ENCODE results near the gene NID1. TPM values are rescaled to one million over a fixed set of nuclear protein-coding genes. Genes with fewer than 3 reads are reported as not detected.

The NID1 gene
- total and polyA plus RNA-seq, 2 of the 4 experiments (the other 2 are of a cell fraction) = 21.9 to 83.3 TPM

DNA sequence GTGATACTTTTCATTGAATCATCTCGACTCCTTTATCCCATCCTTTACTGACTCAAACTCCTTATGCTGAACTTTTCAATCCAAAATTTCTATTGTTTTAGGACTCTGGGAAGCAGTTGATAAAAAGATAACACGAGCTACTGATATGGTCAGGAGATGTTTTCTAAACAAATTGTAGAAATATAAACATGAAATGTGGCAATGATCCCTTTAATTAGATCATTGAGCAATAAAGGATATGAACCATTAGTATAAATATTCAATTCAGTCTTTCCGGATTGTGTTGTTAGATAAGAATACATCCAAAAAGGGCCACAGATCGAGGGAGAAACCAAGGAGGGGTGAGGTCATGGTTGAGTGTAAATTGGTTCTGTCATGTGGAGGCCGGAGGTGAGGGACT, 88.4 kb downstream of the NID1 start:
- POLR2A ChIA-PET (ENCODE audit: unreplicated experiment) = no interaction called here
- intact Hi-C loops (cut with micrococcal nuclease) = no loop called here
- no peaks in the 10 kb centered on the region for H3K79me1 ChIP-seq (ENCODE audit: low read depth in 1 of 2, low read length in 2 of 2)

More for the DNA sequence above, 88.4 kb downstream of the NID1 start:
- no TSS peak for BruUV-seq (replicated peaks)
- H3K14ac ChIP-seq (replicated peaks; ENCODE audit: low read depth, low read length) = 0 out of 2 replicates have a peak overlapping the region, but pooled peaks have one; percentile 37
- H4K91ac ChIP-seq (ENCODE audit: insufficient read depth, low read depth, low read length) = no peak overlapping the region
- no peak overlapping the region for H4K5ac ChIP-seq (ENCODE audit: low read depth, low read length)
- no peak overlapping the region for H3K4me3 ChIP-seq (ENCODE audit: insufficient read depth, low read depth, low read length)
- no peak overlapping the region for H2BK5ac ChIP-seq (ENCODE audit: low read depth, low read length, poor library complexity, severe bottlenecking)
- no peak overlapping the region for H3K56ac ChIP-seq (ENCODE audit: extremely low read depth, insufficient read depth, low read length)
- peaks cover 8% of the 10 kb centered on the region; the same call in 1 of the 2 replicates for H3K9me1 ChIP-seq (ENCODE audit: insufficient read depth, low read length)
- DNase-seq (no peak), ATAC-seq (ENCODE audit: low read depth) (no peak)
- peaks cover 17% of the 10 kb centered on the region for H3K9me3 ChIP-seq (ENCODE audit: control insufficient read depth, insufficient read depth, low read length)
- peak overlapping the region; percentile 45; the same call in 1 of the 2 replicates for H3K27ac ChIP-seq (ENCODE audit: insufficient read depth, low read length)
- peaks cover 45% of the 10 kb centered on the region for H3K36me3 ChIP-seq (ENCODE audit: control insufficient read depth, insufficient read depth, low read length)
- H3K18ac ChIP-seq (ENCODE audit: low read depth, low read length) = peak overlapping the region; percentile 50; the same call in 1 of the 2 replicates
- CTCF ChIA-PET = no interaction called here
- no peaks in the 10 kb centered on the region for H4K20me1 ChIP-seq (ENCODE audit: insufficient read depth, low read length)
- dilution Hi-C loops (cut with HindIII; ENCODE audit: low sequenced_read_pairs, unreplicated experiment) (no loop called here), in situ Hi-C loops (cut with MboI; ENCODE audit: low sequenced_read_pairs) (loop anchor here (10.0 kb wide), 1 partner anchor 462 kb away; no protein-coding TSS in a partner anchor)
- H2BK120ac ChIP-seq (ENCODE audit: low read depth, low read length) = no peak overlapping the region
- H4K8ac ChIP-seq (ENCODE audit: low read depth in 2 of 2, low read length in 2 of 2) = 0 out of 4 replicates have a peak overlapping the region, but pooled peaks of 1 of the 2 experiments have one; percentile 31
- no peak overlapping the region for H2BK20ac ChIP-seq (ENCODE audit: low read depth, low read length)
- H2AK5ac ChIP-seq (ENCODE audit: low read depth, low read length) = peak overlapping the region; percentile 80
- H2BK15ac ChIP-seq (ENCODE audit: low read depth, low read length) = no peak overlapping the region
- TF ChIP-seq NFE2L2 (IDR thresholded peaks at IDR 0.05; ENCODE audit: low read depth, low read length) (no peak), CEBPB (IDR thresholded peaks at IDR 0.05; ENCODE audit: low read depth, low read length) (0 out of 2 replicates have a peak, but pooled peaks have one; percentile 20), CHD1 (IDR thresholded peaks at IDR 0.05; ENCODE audit: low read depth, low read length) (no peak)
- TF ChIP-seq, protein P1, sequence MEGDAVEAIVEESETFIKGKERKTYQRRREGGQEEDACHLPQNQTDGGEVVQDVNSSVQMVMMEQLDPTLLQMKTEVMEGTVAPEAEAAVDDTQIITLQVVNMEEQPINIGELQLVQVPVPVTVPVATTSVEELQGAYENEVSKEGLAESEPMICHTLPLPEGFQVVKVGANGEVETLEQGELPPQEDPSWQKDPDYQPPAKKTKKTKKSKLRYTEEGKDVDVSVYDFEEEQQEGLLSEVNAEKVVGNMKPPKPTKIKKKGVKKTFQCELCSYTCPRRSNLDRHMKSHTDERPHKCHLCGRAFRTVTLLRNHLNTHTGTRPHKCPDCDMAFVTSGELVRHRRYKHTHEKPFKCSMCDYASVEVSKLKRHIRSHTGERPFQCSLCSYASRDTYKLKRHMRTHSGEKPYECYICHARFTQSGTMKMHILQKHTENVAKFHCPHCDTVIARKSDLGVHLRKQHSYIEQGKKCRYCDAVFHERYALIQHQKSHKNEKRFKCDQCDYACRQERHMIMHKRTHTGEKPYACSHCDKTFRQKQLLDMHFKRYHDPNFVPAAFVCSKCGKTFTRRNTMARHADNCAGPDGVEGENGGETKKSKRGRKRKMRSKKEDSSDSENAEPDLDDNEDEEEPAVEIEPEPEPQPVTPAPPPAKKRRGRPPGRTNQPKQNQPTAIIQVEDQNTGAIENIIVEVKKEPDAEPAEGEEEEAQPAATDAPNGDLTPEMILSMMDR (conservative IDR thresholded peaks at IDR 0.05; ENCODE audit: low read depth, low read length) = no peak
- TF ChIP-seq, protein P2, sequence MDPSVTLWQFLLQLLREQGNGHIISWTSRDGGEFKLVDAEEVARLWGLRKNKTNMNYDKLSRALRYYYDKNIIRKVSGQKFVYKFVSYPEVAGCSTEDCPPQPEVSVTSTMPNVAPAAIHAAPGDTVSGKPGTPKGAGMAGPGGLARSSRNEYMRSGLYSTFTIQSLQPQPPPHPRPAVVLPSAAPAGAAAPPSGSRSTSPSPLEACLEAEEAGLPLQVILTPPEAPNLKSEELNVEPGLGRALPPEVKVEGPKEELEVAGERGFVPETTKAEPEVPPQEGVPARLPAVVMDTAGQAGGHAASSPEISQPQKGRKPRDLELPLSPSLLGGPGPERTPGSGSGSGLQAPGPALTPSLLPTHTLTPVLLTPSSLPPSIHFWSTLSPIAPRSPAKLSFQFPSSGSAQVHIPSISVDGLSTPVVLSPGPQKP (IDR thresholded peaks at IDR 0.05; ENCODE audit: borderline replicate concordance, low read depth, low read length) = no peak
- TF ChIP-seq, protein P3, sequence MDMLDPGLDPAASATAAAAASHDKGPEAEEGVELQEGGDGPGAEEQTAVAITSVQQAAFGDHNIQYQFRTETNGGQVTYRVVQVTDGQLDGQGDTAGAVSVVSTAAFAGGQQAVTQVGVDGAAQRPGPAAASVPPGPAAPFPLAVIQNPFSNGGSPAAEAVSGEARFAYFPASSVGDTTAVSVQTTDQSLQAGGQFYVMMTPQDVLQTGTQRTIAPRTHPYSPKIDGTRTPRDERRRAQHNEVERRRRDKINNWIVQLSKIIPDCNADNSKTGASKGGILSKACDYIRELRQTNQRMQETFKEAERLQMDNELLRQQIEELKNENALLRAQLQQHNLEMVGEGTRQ (IDR thresholded peaks at IDR 0.05; ENCODE audit: low read depth, low read length) = no peak
- H3K27me3 ChIP-seq (ENCODE audit: control insufficient read depth, insufficient read depth, low read length) = no peaks in the 10 kb centered on the region
- peak overlapping the region; percentile 14; the same call in 1 of the 2 replicates for H3K4ac ChIP-seq (ENCODE audit: low read depth, low read length)
- peaks cover 11% of the 10 kb centered on the region for H3K4me1 ChIP-seq (ENCODE audit: control insufficient read depth, insufficient read depth, low read length)
- no peak overlapping the region for H3K9ac ChIP-seq (ENCODE audit: low read depth, low read length)
- no peak overlapping the region for H2AK9ac ChIP-seq (replicated peaks; ENCODE audit: low read depth, low read length, poor library complexity)
- WGBS, 2 experiments (ENCODE audit: extremely low coverage in 2 of 2, insufficient read length in 1 of 2) = no CpG with 5 or more reads among the region's 5 CpGs
- H3K4me2 ChIP-seq (ENCODE audit: low read depth, low read length) = no peak overlapping the region
- H2AFZ ChIP-seq (replicated peaks; ENCODE audit: low read length, poor library complexity) = no peak overlapping the region
- H3K23ac ChIP-seq (ENCODE audit: low read depth, low read length) = no peak overlapping the region
